ENCODE measurements around the gene THAP10. TPM values are rescaled to one million over a fixed set of nuclear protein-coding genes. Genes with fewer than 3 reads are reported as not detected.

The THAP10 gene
- total RNA-seq, 1 experiment from 2014 or later: 4.0 TPM

DNA sequence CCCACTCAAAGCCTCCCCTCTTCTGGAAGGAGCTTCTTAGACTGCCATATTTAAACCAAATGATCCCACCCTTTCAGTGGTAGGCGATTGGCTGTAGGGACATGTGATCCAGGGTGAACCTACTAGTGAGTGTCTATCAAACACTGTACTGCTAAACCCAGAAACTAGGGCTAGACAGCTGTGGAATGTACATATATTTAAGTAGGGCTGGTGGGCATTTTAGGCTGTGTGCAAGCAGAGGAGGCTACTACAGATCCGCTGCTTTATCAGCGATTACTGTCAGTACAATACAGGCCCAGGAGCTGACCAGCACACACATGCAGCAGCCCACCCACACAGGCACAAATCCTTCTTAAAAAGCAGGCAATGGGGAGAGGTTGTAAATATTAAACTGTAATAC, 22.9 kb downstream of the THAP10 start:
- TF ChIP-seq, protein P1, sequence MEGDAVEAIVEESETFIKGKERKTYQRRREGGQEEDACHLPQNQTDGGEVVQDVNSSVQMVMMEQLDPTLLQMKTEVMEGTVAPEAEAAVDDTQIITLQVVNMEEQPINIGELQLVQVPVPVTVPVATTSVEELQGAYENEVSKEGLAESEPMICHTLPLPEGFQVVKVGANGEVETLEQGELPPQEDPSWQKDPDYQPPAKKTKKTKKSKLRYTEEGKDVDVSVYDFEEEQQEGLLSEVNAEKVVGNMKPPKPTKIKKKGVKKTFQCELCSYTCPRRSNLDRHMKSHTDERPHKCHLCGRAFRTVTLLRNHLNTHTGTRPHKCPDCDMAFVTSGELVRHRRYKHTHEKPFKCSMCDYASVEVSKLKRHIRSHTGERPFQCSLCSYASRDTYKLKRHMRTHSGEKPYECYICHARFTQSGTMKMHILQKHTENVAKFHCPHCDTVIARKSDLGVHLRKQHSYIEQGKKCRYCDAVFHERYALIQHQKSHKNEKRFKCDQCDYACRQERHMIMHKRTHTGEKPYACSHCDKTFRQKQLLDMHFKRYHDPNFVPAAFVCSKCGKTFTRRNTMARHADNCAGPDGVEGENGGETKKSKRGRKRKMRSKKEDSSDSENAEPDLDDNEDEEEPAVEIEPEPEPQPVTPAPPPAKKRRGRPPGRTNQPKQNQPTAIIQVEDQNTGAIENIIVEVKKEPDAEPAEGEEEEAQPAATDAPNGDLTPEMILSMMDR (IDR thresholded peaks at IDR 0.05; ENCODE audit: unreplicated experiment): no peak
- BruUV-seq (replicated peaks): no TSS peak
- POLR2A ChIA-PET: interaction anchor here (0.6 to 4.5 kb wide), 6 partner anchors 12 to 43 kb away, joined by 3 to 20 read pairs (median 4); partner anchors contain the start of gene LARP6
- no peak overlapping the region for H3K27ac Mint-ChIP-seq (ENCODE audit: low read depth, unreplicated experiment)
- peaks cover 6% of the 10 kb centered on the region for H3K36me3 Mint-ChIP-seq (ENCODE audit: insufficient read depth, unreplicated experiment)
- no peak overlapping the region for H3K4me3 Mint-ChIP-seq (ENCODE audit: unreplicated experiment)
- H3K9me3 Mint-ChIP-seq (ENCODE audit: unreplicated experiment): no peaks in the 10 kb centered on the region
- CTCF ChIA-PET: interaction anchor here (0.9 to 1.8 kb wide), 3 partner anchors 8 to 58 kb away, joined by 3 to 13 read pairs (median 3); no protein-coding TSS in a partner anchor
- intact Hi-C loops (cut with micrococcal nuclease): no loop called here
- no peak for DNase-seq (ENCODE audit: unreplicated experiment)
- H3K27me3 Mint-ChIP-seq (ENCODE audit: insufficient read depth, unreplicated experiment): no peaks in the 10 kb centered on the region
- peaks cover 18% of the 10 kb centered on the region for H3K4me1 Mint-ChIP-seq (ENCODE audit: insufficient read depth, unreplicated experiment)

DNA sequence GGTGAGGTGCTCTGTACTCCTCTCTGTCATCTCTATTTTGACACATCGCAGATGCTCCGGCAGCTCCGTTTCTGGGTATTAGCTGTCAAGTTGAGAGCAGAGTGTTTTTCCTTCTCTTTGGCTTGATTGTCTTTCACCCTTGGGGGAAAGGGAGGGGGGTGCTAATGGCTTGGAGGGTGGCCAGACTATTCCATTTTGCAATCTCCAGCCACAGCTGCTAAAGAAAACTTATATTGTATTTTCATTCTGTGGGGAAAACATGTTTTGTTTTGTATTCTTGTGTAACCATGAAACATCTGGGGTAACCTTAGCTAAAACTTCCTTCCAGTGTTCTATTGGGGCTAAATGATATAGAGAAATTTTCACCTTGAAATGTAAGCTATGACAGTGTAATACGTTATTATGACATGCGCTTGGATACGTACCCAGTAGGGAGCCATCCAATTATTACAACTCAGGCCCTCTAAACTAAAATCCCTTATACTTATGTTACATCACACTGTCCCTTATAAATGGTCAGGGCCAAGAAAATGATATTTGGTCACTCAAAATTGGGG, 24.2 kb downstream of the THAP10 start:
- DNase-seq (ENCODE audit: unreplicated experiment): peak; percentile 65
- POLR2A ChIA-PET: interaction anchor here (1.0 to 4.5 kb wide), 3 partner anchors 11 to 21 kb away, joined by 3 to 20 read pairs (median 12); partner anchors contain the start of gene LARP6
- CTCF ChIA-PET: interaction anchor here (0.6 to 0.9 kb wide), 5 partner anchors 11 to 120 kb away, joined by 3 to 4 read pairs (median 3); no protein-coding TSS in a partner anchor
- BruUV-seq (replicated peaks): no TSS peak
- Mint-ChIP-seq H3K36me3 (ENCODE audit: insufficient read depth, unreplicated experiment) (peaks cover 6% of the 10 kb centered on the region), H3K4me3 (ENCODE audit: unreplicated experiment) (no peak overlapping the region), H3K27ac (ENCODE audit: low read depth, unreplicated experiment) (peak overlapping the region; percentile 50), H3K27me3 (ENCODE audit: insufficient read depth, unreplicated experiment) (no peaks in the 10 kb centered on the region), H3K9me3 (ENCODE audit: unreplicated experiment) (no peaks in the 10 kb centered on the region), H3K4me1 (ENCODE audit: insufficient read depth, unreplicated experiment) (peaks cover 26% of the 10 kb centered on the region)
- TF ChIP-seq, protein P1 (IDR thresholded peaks at IDR 0.05; ENCODE audit: unreplicated experiment): no peak
- intact Hi-C loops (cut with micrococcal nuclease): loop anchor here (1.0 kb wide), 1 partner anchor 14 kb away; the partner anchor contains the start of gene LARP6

DNA sequence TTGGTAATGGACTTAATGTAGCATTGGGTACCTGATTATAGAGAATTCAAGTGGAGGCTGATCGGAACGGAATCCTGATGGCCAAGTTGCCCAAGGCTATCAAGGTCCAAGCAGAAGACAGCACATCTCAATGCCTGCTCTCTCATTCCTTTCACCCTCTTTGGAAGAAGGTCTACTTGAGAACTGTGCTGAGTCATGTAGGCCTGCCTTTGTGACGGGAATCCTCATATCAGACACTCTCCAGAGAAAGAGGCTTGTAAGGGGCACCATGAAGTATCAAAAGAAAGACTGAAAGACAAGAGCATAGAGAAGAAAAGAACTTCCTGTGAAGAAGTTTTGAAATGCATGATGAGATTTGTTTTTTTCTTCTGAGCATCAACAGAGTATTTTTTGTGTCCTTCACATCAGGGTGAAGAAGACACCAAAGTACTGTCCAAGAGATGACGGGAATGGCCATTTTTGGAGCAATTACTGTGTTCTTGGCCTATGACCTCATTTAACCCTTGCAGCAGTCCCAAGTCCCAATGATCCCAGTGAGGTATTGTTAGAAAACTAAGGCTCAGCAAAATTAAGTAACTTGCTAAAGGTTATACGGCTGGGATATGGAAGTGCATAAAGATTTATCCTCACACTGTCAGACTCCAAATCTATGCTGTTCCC, 25.1 kb downstream of the THAP10 start:
- ChIA-PET POLR2A (interaction anchor here (2.0 to 4.5 kb wide), 2 partner anchors 10 to 14 kb away, joined by 12 to 20 read pairs; partner anchors contain the start of gene LARP6), CTCF (no interaction called here)
- DNase-seq (ENCODE audit: unreplicated experiment): no peak
- TF ChIP-seq, protein P1 (IDR thresholded peaks at IDR 0.05; ENCODE audit: unreplicated experiment): no peak
- Mint-ChIP-seq H3K9me3 (ENCODE audit: unreplicated experiment) (no peaks in the 10 kb centered on the region), H3K36me3 (ENCODE audit: insufficient read depth, unreplicated experiment) (peaks cover 6% of the 10 kb centered on the region), H3K27ac (ENCODE audit: low read depth, unreplicated experiment) (no peak overlapping the region), H3K27me3 (ENCODE audit: insufficient read depth, unreplicated experiment) (no peaks in the 10 kb centered on the region), H3K4me3 (ENCODE audit: unreplicated experiment) (no peak overlapping the region), H3K4me1 (ENCODE audit: insufficient read depth, unreplicated experiment) (peaks cover 26% of the 10 kb centered on the region)
- intact Hi-C loops (cut with micrococcal nuclease): no loop called here
- no TSS peak for BruUV-seq (replicated peaks)

All from MCF 10A (cell line).